Hematopoietic multipotent progenitor cell (in vitro differentiated cells): ENCODE measurements around the gene GPR78. TPM values are rescaled to one million over a fixed set of nuclear protein-coding genes. Genes with fewer than 3 reads are reported as not detected.
"Not testable (repeated sequence)": the region's sequence is repeated elsewhere in the genome, so short reads cannot be mapped to it uniquely, and the experiment has no call there.

ENCODE experiments used
- DNase-seq, 3 donors: peaks; one replicate each; pipeline ENCODE4 v3.0.0-alpha.2; 2011 to 2015; ENCODE audit warnings: low read depth in 2 of 3, low spot score in 2 of 3
- total RNA-seq: library from RNA; depleted of rRNA; stranded (reverse); fragments of >200 nt; gene quantifications from one replicate; pipeline ENCODE4 v1.2.3, GENCODE V29; 2012

GPR78 gene
- total RNA-seq, 1 donor: not detected

- DNase-seq: no peak
Observed at GRCh38 chr4:8559524-8560264, 20.5 kb upstream of the GPR78 start.

- DNase-seq: no peak
Observed at GRCh38 chr4:8560265-8561047, 19.7 kb upstream of the GPR78 start.

GRCh38 chr4:8564595-8564994 lies 15.6 kb upstream of the GPR78 start:
- no peak for DNase-seq

GRCh38 chr4:8568068-8568668 lies 12.0 kb upstream of the GPR78 start:
- DNase-seq: no peak

GRCh38 chr4:8570201-8570600 lies 10.0 kb upstream of the GPR78 start:
- no peak for DNase-seq

- DNase-seq: no peak
Observed at GRCh38 chr4:8571702-8572685, 8.2 kb upstream of the GPR78 start.

- no peak for DNase-seq
Observed at GRCh38 chr4:8573266-8573665, 6.9 kb upstream of the GPR78 start.

GRCh38 chr4:8574796-8575370 lies 5.3 kb upstream of the GPR78 start:
- DNase-seq: no peak

GRCh38 chr4:8575457-8575856 lies 4.7 kb upstream of the GPR78 start:
- DNase-seq: no peak

GRCh38 chr4:8576591-8576990 lies 3.6 kb upstream of the GPR78 start:
- not testable (repeated sequence) for DNase-seq

GRCh38 chr4:8577046-8577445 lies 3.1 kb upstream of the GPR78 start:
- DNase-seq: no peak

GRCh38 chr4:8577972-8578371 lies 2.2 kb upstream of the GPR78 start:
- DNase-seq: no peak

- DNase-seq: no peak
Observed at GRCh38 chr4:8578717-8579116, 1.5 kb upstream of the GPR78 start.

GRCh38 chr4:8579526-8580320 lies 469 bp upstream of the GPR78 start:
- no peak for DNase-seq

GRCh38 chr4:8581094-8581861 lies 1.1 kb downstream of the GPR78 start:
- DNase-seq: no peak

- DNase-seq: no peak
Observed at GRCh38 chr4:8582016-8582415, 1.8 kb downstream of the GPR78 start.

- no peak for DNase-seq
Observed at GRCh38 chr4:8582436-8582835, 2.2 kb downstream of the GPR78 start.

GRCh38 chr4:8582941-8583654 lies 2.9 kb downstream of the GPR78 start:
- no peak for DNase-seq
